Measurements from ENCODE around the gene SPARC.

DNA sequence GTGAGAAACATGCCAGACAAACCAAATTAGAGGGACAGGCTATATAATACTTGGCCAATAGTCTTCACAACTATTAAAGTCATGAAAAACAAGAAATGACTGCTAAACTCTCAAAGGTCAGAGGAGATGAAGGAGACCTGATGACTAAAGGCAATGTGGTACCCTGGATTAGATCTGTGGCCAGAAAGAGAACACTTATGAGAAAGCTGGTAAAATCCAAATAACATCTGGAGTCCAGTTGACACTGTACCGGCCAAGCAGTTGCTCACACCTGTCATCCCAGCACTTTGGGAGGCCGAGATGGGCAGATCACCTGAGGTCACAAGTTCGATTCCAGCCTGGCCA lies 47.3 kb upstream of the SPARC start:
- TF ChIP-seq, protein P1, sequence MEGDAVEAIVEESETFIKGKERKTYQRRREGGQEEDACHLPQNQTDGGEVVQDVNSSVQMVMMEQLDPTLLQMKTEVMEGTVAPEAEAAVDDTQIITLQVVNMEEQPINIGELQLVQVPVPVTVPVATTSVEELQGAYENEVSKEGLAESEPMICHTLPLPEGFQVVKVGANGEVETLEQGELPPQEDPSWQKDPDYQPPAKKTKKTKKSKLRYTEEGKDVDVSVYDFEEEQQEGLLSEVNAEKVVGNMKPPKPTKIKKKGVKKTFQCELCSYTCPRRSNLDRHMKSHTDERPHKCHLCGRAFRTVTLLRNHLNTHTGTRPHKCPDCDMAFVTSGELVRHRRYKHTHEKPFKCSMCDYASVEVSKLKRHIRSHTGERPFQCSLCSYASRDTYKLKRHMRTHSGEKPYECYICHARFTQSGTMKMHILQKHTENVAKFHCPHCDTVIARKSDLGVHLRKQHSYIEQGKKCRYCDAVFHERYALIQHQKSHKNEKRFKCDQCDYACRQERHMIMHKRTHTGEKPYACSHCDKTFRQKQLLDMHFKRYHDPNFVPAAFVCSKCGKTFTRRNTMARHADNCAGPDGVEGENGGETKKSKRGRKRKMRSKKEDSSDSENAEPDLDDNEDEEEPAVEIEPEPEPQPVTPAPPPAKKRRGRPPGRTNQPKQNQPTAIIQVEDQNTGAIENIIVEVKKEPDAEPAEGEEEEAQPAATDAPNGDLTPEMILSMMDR (IDR thresholded peaks at IDR 0.05), result no peak
- no peak for TF ChIP-seq EZH2 (IDR thresholded peaks at IDR 0.05)
- no peak for TF ChIP-seq EZH2phosphoT487 (IDR thresholded peaks at IDR 0.05)
